Measurements from ENCODE around the gene NEFH.

DNA sequence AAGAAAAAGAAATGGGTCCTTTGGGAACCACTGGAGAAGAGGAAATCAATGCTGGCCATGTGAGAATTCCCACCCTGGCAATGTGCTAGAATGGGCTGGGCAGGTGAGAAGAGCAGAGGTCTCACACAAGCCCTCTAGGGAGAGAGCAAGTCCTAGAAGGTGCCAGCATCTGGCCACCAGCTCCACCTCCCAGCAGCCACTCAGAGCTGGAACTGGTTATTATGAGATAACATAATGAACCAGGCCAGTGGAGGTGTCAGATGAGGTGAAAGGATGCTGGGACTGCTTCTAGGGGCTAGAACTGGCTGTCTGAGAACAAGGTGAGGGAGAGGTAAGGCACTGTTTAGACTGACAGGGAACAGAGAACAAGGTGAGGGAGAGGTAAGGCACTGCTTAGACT lies 29.3 kb downstream of the NEFH start:
- TF ChIP-seq POLR2AphosphoS5 (IDR thresholded peaks at IDR 0.05; ENCODE audit: borderline replicate concordance, low read depth, low read length): no peak
- no peak for TF ChIP-seq EZH2 (IDR thresholded peaks at IDR 0.05)

Data from SK-N-MC (cell line).